H9 (cell line): ENCODE data around the gene MMS19. TPM values are rescaled to one million over a fixed set of nuclear protein-coding genes. Genes with fewer than 3 reads are reported as not detected.

Source experiments
- DNase-seq: peaks from one replicate; pipeline ENCODE4 v3.0.0-alpha.2; 2017
- H2AFZ ChIP-seq: one replicate; pipeline ENCODE4 v1.6.1; 2013; ENCODE audit warnings: mild to moderate bottlenecking, low read length, control low read depth, moderate library complexity
- H2AK5ac ChIP-seq: 2 replicates; pipeline ENCODE4 v1.6.1; 2013; ENCODE audit warnings: low read length, control low read depth, mixed read lengths; ENCODE audit not compliant: insufficient read length
- H2BK120ac ChIP-seq: one replicate; pipeline ENCODE4 v1.6.1; 2013; ENCODE audit warnings: low read depth, mild to moderate bottlenecking, low read length, control low read depth, inconsistent platforms; ENCODE audit not compliant: poor library complexity, severe bottlenecking
- H2BK12ac ChIP-seq: 2 replicates; pipeline ENCODE4 v1.6.1; 2013; ENCODE audit warnings: low read length, control low read depth, mixed read lengths, low read depth; ENCODE audit not compliant: insufficient read length
- H2BK15ac ChIP-seq: 2 replicates; pipeline ENCODE4 v1.6.1; 2013; ENCODE audit warnings: low read depth, low read length, control low read depth
- H2BK20ac ChIP-seq: one replicate; pipeline ENCODE4 v1.6.1; 2013; ENCODE audit warnings: low read depth, mild to moderate bottlenecking, low read length, control low read depth, inconsistent platforms; ENCODE audit not compliant: poor library complexity, severe bottlenecking
- H2BK5ac ChIP-seq: 2 replicates; pipeline ENCODE4 v1.6.1; 2013; ENCODE audit warnings: low read length, control low read depth, mixed read lengths; ENCODE audit not compliant: insufficient read length
- H3K14ac ChIP-seq: 2 replicates; pipeline ENCODE4 v1.6.1; 2013; ENCODE audit warnings: low read length, control low read depth; ENCODE audit not compliant: insufficient read depth
- H3K18ac ChIP-seq: 2 replicates; pipeline ENCODE4 v1.6.1; 2013; ENCODE audit warnings: low read depth, mild to moderate bottlenecking, mixed read lengths, low read length, control low read depth; ENCODE audit not compliant: insufficient read length
- H3K23ac ChIP-seq: 2 replicates; pipeline ENCODE4 v1.6.1; 2013; ENCODE audit warnings: low read length, control low read depth, mixed read lengths, low read depth; ENCODE audit not compliant: insufficient read length
- H3K23me2 ChIP-seq: 2 replicates; pipeline ENCODE4 v1.6.1; 2013; ENCODE audit warnings: low read depth, mild to moderate bottlenecking, mixed read lengths, low read length, control low read depth; ENCODE audit not compliant: insufficient read length, poor library complexity, severe bottlenecking
- H3K27ac ChIP-seq: 2 replicates; pipeline ENCODE4 v1.5.1; 2013; ENCODE audit warnings: low read length, control low read depth, mixed read lengths, low read depth; ENCODE audit not compliant: insufficient read length
- H3K27me3 ChIP-seq: 2 replicates; pipeline ENCODE4 v1.6.1; 2013; ENCODE audit warnings: low read length, control low read depth, inconsistent platforms; ENCODE audit not compliant: insufficient read depth
- H3K4ac ChIP-seq: 2 replicates; pipeline ENCODE4 v1.6.1; 2013; ENCODE audit warnings: low read depth, mild to moderate bottlenecking, control low read depth, inconsistent platforms, low read length, moderate library complexity
- H3K4me1 ChIP-seq: 2 replicates; pipeline ENCODE4 v1.6.1; 2013; ENCODE audit warnings: low read length, control low read depth, inconsistent platforms; ENCODE audit not compliant: insufficient read depth
- H3K4me2 ChIP-seq: 2 replicates; pipeline ENCODE4 v1.6.1; 2013; ENCODE audit warnings: low read length, control low read depth, mixed read lengths; ENCODE audit not compliant: insufficient read length, insufficient read depth
- H3K56ac ChIP-seq: 2 replicates; pipeline ENCODE4 v1.6.1; 2013; ENCODE audit warnings: low read depth, mild to moderate bottlenecking, mixed read lengths, low read length, control low read depth; ENCODE audit not compliant: insufficient read length
- H3K79me1 ChIP-seq: 2 replicates; pipeline ENCODE4 v1.6.1; 2013; ENCODE audit warnings: low read depth, mild to moderate bottlenecking, moderate library complexity, low read length, control low read depth, inconsistent platforms; ENCODE audit not compliant: insufficient read depth, poor library complexity, severe bottlenecking
- H3K79me2 ChIP-seq: 2 replicates; pipeline ENCODE4 v1.6.1; 2013; ENCODE audit warnings: low read length, control low read depth, inconsistent platforms; ENCODE audit not compliant: insufficient read depth
- H3K9ac ChIP-seq: 2 replicates; pipeline ENCODE4 v1.6.1; 2013; ENCODE audit warnings: low read length, control low read depth, mixed read lengths; ENCODE audit not compliant: insufficient read length; ENCODE audit errors: extremely low read depth
- H3K9me3 ChIP-seq: one replicate; pipeline ENCODE4 v1.6.1; 2013; ENCODE audit warnings: low read depth, low read length, inconsistent platforms; ENCODE audit not compliant: control insufficient read depth
- H3T11ph ChIP-seq: one replicate; pipeline ENCODE4 v1.6.1; 2013; ENCODE audit warnings: mild to moderate bottlenecking, low read length, control low read depth, inconsistent platforms
- H4K20me1 ChIP-seq: one replicate; pipeline ENCODE4 v1.6.1; 2013; ENCODE audit not compliant: control insufficient read depth, insufficient read length, insufficient read depth
- H4K5ac ChIP-seq: 2 replicates; pipeline ENCODE4 v1.6.1; 2013; ENCODE audit warnings: low read depth, mild to moderate bottlenecking, mixed read lengths, low read length, control low read depth; ENCODE audit not compliant: insufficient read length
- H4K8ac ChIP-seq: replicated peaks from 2 replicates; pipeline ENCODE4 v1.6.1; 2013; ENCODE audit warnings: low read length, control low read depth, mixed read lengths, low read depth; ENCODE audit not compliant: insufficient read length
- H4K91ac ChIP-seq: 2 replicates; pipeline ENCODE4 v1.6.1; 2013; ENCODE audit warnings: low read depth, mild to moderate bottlenecking, moderate library complexity, mixed read lengths, low read length, control low read depth; ENCODE audit not compliant: insufficient read length
- H3K27ac Mint-ChIP-seq, 3 experiments: 2 replicates in 2 of 3; 3 replicates in 1 of 3; pipeline ENCODE4 v1.8.0; 2020 to 2021; ENCODE audit warnings: mixed read lengths in 3 of 3, mild to moderate bottlenecking in 1 of 3, moderate library complexity in 1 of 3
- H3K27me3 Mint-ChIP-seq: 2 replicates; pipeline ENCODE4 v1.8.0; 2021; ENCODE audit warnings: low read depth, mild to moderate bottlenecking, moderate library complexity, mixed read lengths
- H3K36me3 Mint-ChIP-seq, 3 experiments: 2 replicates in 2 of 3; 3 replicates in 1 of 3; pipeline ENCODE4 v1.8.0; 2020 to 2021; ENCODE audit warnings: low read depth in 3 of 3, mixed read lengths in 3 of 3; ENCODE audit not compliant: insufficient read depth in 1 of 3
- H3K4me1 Mint-ChIP-seq, 2 experiments: 2 replicates each; pipeline ENCODE4 v1.8.0; 2020; ENCODE audit warnings: mixed read lengths in 2 of 2
- H3K4me3 Mint-ChIP-seq, 2 experiments: 2 replicates in 1 of 2; 3 replicates in 1 of 2; pipeline ENCODE4 v1.8.0; 2020 to 2021; ENCODE audit warnings: mild to moderate bottlenecking in 2 of 2, mixed read lengths in 2 of 2, moderate library complexity in 1 of 2
- H3K9me3 Mint-ChIP-seq, 2 experiments: 2 replicates in 1 of 2; 3 replicates in 1 of 2; pipeline ENCODE4 v1.8.0; 2020; ENCODE audit warnings: mild to moderate bottlenecking in 2 of 2, mixed read lengths in 2 of 2, moderate library complexity in 1 of 2
- WGBS: extraction: QIAGEN DNeasy Blood & Tissue Kit; methylation state at CpG from one replicate; pipeline ENCODE4 v1.1.7; 2013; ENCODE audit warnings: missing lambda C conversion rate, low lambda C conversion rate, mixed read lengths; ENCODE audit not compliant: insufficient read length; ENCODE audit errors: extremely low coverage; 5-methylcytosine and 5-hydroxymethylcytosine counted together
- long read RNA-seq: library from polyadenylated mRNA; unstranded; transcript quantifications from one replicate; pipeline ENCODE4 v2.0.0, GENCODE V29; 2020
- total RNA-seq: library from RNA; stranded (reverse); gene quantifications from 2 replicates; pipeline ENCODE4 v1.2.1, GENCODE V29; 2021
- TF ChIP-seq, protein P1 (sequence below): fragments of 200-600 bp; sonication (generic); conservative IDR thresholded peaks from 3 replicates; pipeline ENCODE4 v1.8.0; 2021; ENCODE audit warnings: antibody characterized with exemption, mild to moderate bottlenecking

The MMS19 gene, protein sequence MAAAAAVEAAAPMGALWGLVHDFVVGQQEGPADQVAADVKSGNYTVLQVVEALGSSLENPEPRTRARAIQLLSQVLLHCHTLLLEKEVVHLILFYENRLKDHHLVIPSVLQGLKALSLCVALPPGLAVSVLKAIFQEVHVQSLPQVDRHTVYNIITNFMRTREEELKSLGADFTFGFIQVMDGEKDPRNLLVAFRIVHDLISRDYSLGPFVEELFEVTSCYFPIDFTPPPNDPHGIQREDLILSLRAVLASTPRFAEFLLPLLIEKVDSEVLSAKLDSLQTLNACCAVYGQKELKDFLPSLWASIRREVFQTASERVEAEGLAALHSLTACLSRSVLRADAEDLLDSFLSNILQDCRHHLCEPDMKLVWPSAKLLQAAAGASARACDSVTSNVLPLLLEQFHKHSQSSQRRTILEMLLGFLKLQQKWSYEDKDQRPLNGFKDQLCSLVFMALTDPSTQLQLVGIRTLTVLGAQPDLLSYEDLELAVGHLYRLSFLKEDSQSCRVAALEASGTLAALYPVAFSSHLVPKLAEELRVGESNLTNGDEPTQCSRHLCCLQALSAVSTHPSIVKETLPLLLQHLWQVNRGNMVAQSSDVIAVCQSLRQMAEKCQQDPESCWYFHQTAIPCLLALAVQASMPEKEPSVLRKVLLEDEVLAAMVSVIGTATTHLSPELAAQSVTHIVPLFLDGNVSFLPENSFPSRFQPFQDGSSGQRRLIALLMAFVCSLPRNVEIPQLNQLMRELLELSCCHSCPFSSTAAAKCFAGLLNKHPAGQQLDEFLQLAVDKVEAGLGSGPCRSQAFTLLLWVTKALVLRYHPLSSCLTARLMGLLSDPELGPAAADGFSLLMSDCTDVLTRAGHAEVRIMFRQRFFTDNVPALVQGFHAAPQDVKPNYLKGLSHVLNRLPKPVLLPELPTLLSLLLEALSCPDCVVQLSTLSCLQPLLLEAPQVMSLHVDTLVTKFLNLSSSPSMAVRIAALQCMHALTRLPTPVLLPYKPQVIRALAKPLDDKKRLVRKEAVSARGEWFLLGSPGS
- total RNA-seq, result 102 and 104 TPM in 2 replicates
- long read RNA-seq, transcript MMS19-202 (30 exons, 3,555 nt), result minor isoform, 7 of 364 reads
- long read RNA-seq, transcript MMS19-209 (31 exons, 3,797 nt), result major isoform, 167 of 364 reads
- long read RNA-seq, partial matches to known transcripts, result 19 of 364 reads
- long read RNA-seq, other reads (novel, unspliced or antisense), result 166 of 364 reads

DNA sequence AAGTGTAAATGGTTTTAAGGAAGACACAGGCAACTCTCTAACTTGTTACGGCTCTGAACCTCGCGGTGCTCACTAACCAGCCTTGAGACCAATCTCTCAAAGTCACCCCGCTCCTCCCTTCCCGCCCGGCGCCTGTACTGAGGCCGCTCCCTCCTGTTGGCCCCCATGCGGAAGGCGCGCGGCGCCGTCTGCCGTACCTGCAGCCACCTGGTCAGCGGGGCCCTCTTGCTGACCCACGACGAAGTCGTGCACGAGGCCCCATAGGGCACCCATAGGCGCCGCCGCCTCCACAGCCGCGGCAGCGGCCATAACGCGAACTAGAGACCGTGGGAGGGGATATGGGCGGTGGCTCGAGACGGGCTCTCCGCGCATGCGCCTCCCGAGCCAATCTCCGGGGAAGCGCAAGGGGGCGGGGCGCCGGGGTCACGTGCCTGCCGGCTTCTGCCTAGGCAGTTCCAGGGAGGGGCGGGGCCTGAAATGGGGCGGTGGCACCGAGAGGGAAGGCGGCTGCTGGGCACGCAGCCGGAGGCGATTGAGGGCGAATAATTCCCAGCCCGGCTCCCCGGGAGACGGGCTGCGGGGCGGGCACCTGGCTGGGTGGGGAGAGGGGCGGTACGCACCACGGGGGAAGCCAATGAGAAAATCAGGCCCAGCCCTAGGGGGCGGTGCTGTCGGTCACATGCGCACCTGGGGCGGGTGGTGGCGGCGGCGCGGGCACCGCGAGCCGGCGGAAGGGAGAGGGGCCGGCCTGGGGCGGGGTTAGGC, at the start of gene MMS19:
Gene MMS19 (minus strand): TSS at position 347 of the 765 bp plus-strand sequence. CDS start 38 bp downstream, at position 309.
- WGBS, result no CpG with 5 or more reads among the region's 73 CpGs
- Mint-ChIP-seq H3K4me3 (peak within 1 kb of the TSS; percentile 89), H3K27me3 (peaks cover 23% of the 10 kb centered on the region), H3K36me3 (peaks cover 0 to 6% (median 4%) of the 10 kb centered on the region in 3 experiments; a peak in 5 of 7 replicates), H3K9me3 (no peaks in the 10 kb centered on the region), H3K4me1 (peaks cover 41 to 51% of the 10 kb centered on the region in 2 experiments), H3K27ac (peak within 1 kb of the TSS; percentile 94 to 99 (median 97))
- Histone ChIP-seq H4K91ac (no peak within 1 kb of the TSS), H3K14ac (peak within 1 kb of the TSS; percentile 82), H3K9me3 (no peaks in the 10 kb centered on the region), H3K9ac (peak within 1 kb of the TSS; percentile 67), H3K23me2 (peaks cover 14% of the 10 kb centered on the region), H3K27me3 (peaks cover 9% of the 10 kb centered on the region; the same call in 1 of the 2 replicates), H4K20me1 (no peaks in the 10 kb centered on the region), H2BK120ac (no peak within 1 kb of the TSS), H3T11ph (no peak within 1 kb of the TSS), H2BK12ac (no peak within 1 kb of the TSS), H3K27ac (peak within 1 kb of the TSS; percentile 3), H2AFZ (no peak within 1 kb of the TSS), H3K18ac (peak within 1 kb of the TSS; percentile 73), H3K79me1 (peaks cover under 1% of the 10 kb centered on the region), H3K4me1 (peaks cover 3% of the 10 kb centered on the region; the same call in 1 of the 2 replicates), H3K4me2 (peak within 1 kb of the TSS; percentile 97), H2BK15ac (no peak within 1 kb of the TSS), H4K5ac (no peak within 1 kb of the TSS), H2AK5ac (no peak within 1 kb of the TSS), H3K23ac (no peak within 1 kb of the TSS), H2BK5ac (no peak within 1 kb of the TSS), H4K8ac (no peak within 1 kb of the TSS), H3K56ac (no peak within 1 kb of the TSS), H2BK20ac (no peak within 1 kb of the TSS), H3K4ac (no peak within 1 kb of the TSS), H3K79me2 (peaks cover 23% of the 10 kb centered on the region; the same call in 1 of the 2 replicates)
- peak; percentile 98 for DNase-seq
- TF ChIP-seq, protein P1, sequence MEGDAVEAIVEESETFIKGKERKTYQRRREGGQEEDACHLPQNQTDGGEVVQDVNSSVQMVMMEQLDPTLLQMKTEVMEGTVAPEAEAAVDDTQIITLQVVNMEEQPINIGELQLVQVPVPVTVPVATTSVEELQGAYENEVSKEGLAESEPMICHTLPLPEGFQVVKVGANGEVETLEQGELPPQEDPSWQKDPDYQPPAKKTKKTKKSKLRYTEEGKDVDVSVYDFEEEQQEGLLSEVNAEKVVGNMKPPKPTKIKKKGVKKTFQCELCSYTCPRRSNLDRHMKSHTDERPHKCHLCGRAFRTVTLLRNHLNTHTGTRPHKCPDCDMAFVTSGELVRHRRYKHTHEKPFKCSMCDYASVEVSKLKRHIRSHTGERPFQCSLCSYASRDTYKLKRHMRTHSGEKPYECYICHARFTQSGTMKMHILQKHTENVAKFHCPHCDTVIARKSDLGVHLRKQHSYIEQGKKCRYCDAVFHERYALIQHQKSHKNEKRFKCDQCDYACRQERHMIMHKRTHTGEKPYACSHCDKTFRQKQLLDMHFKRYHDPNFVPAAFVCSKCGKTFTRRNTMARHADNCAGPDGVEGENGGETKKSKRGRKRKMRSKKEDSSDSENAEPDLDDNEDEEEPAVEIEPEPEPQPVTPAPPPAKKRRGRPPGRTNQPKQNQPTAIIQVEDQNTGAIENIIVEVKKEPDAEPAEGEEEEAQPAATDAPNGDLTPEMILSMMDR, result 0 out of 3 replicates have a peak, but pooled peaks have one; percentile 13
